Measurements from ENCODE around the gene RAB24.

RAB24 gene

GRCh38 chr5:177325868-177326381 lies 22.4 kb upstream of the RAB24 start:
- H3K4me1 Mint-ChIP-seq (ENCODE audit: low read depth): peaks cover 27% of the 10 kb centered on the region
- H3K27me3 Mint-ChIP-seq: no peaks in the 10 kb centered on the region
- peaks cover 21% of the 10 kb centered on the region for H3K36me3 Mint-ChIP-seq (ENCODE audit: low read depth)
- H3K27ac Mint-ChIP-seq: no peak overlapping the region
- no peak overlapping the region for H3K4me3 Mint-ChIP-seq
- no peaks in the 10 kb centered on the region for H3K9me3 Mint-ChIP-seq

GRCh38 chr5:177320879-177321278 lies 17.4 kb upstream of the RAB24 start:
- Mint-ChIP-seq H3K9me3 (no peaks in the 10 kb centered on the region), H3K27me3 (no peaks in the 10 kb centered on the region), H3K27ac (no peak overlapping the region), H3K4me3 (no peak overlapping the region), H3K36me3 (ENCODE audit: low read depth) (peaks cover 17% of the 10 kb centered on the region), H3K4me1 (ENCODE audit: low read depth) (peaks cover 27% of the 10 kb centered on the region)

GRCh38 chr5:177319913-177320588 lies 16.5 kb upstream of the RAB24 start:
- peaks cover 17% of the 10 kb centered on the region for H3K36me3 Mint-ChIP-seq (ENCODE audit: low read depth)
- H3K4me3 Mint-ChIP-seq: no peak overlapping the region
- no peak overlapping the region for H3K27ac Mint-ChIP-seq
- peaks cover 24% of the 10 kb centered on the region for H3K4me1 Mint-ChIP-seq (ENCODE audit: low read depth)
- H3K9me3 Mint-ChIP-seq: no peaks in the 10 kb centered on the region
- H3K27me3 Mint-ChIP-seq: no peaks in the 10 kb centered on the region

DNA sequence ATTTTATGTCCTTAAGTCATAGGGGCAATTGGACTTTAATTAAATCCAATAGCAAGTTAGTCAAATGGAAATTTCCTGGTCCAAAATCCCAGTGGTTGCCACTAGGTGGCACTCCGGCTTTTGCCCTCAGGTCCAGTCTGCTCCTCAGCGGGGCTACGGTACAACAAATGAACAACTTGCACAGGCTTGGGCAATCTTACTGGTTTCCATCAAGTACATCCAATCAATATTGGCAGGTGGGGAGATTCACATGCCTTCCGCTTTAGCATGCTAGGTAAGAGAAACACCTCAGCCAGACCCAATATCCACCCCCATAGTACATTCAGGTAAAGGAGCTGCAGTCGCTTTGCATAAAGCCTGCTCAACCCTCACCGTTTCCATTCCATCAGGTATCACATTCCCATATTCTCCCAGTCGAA lies 14.4 kb upstream of the RAB24 start:
- Mint-ChIP-seq H3K4me3 (no peak overlapping the region), H3K4me1 (ENCODE audit: low read depth) (peaks cover 19% of the 10 kb centered on the region), H3K27ac (no peak overlapping the region), H3K9me3 (no peaks in the 10 kb centered on the region), H3K27me3 (no peaks in the 10 kb centered on the region), H3K36me3 (ENCODE audit: low read depth) (peaks cover 9% of the 10 kb centered on the region)

GRCh38 chr5:177316005-177316404 lies 12.5 kb upstream of the RAB24 start:
- peaks cover 4% of the 10 kb centered on the region for H3K36me3 Mint-ChIP-seq (ENCODE audit: low read depth)
- peaks cover 29% of the 10 kb centered on the region for H3K4me1 Mint-ChIP-seq (ENCODE audit: low read depth)
- no peaks in the 10 kb centered on the region for H3K9me3 Mint-ChIP-seq
- no peak overlapping the region for H3K27ac Mint-ChIP-seq
- H3K4me3 Mint-ChIP-seq: no peak overlapping the region
- no peaks in the 10 kb centered on the region for H3K27me3 Mint-ChIP-seq

DNA sequence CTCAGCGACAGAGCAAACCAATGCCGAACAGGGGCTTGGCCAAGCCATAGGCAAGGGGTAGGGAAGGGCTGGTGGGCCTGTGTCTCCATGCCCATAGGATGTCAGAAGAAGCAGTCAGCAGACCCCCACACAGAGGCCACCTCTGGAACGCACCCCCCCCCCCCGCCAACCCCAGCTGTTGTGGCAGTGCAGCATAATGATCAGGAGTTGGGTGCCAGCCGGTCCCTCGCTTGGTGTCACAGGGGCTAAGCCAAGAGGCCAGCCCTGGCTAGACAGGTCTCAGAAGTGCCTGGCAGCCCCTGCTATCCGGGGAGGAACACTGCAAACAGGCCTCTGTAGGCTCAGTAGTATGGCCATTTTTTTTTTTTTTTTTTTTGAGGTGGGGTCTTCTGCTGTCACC lies 11.9 kb upstream of the RAB24 start:
- H3K27ac Mint-ChIP-seq: no peak overlapping the region
- H3K4me3 Mint-ChIP-seq: no peak overlapping the region
- peaks cover 4% of the 10 kb centered on the region for H3K36me3 Mint-ChIP-seq (ENCODE audit: low read depth)
- no peaks in the 10 kb centered on the region for H3K9me3 Mint-ChIP-seq
- peaks cover 33% of the 10 kb centered on the region for H3K4me1 Mint-ChIP-seq (ENCODE audit: low read depth)
- no peaks in the 10 kb centered on the region for H3K27me3 Mint-ChIP-seq

DNA sequence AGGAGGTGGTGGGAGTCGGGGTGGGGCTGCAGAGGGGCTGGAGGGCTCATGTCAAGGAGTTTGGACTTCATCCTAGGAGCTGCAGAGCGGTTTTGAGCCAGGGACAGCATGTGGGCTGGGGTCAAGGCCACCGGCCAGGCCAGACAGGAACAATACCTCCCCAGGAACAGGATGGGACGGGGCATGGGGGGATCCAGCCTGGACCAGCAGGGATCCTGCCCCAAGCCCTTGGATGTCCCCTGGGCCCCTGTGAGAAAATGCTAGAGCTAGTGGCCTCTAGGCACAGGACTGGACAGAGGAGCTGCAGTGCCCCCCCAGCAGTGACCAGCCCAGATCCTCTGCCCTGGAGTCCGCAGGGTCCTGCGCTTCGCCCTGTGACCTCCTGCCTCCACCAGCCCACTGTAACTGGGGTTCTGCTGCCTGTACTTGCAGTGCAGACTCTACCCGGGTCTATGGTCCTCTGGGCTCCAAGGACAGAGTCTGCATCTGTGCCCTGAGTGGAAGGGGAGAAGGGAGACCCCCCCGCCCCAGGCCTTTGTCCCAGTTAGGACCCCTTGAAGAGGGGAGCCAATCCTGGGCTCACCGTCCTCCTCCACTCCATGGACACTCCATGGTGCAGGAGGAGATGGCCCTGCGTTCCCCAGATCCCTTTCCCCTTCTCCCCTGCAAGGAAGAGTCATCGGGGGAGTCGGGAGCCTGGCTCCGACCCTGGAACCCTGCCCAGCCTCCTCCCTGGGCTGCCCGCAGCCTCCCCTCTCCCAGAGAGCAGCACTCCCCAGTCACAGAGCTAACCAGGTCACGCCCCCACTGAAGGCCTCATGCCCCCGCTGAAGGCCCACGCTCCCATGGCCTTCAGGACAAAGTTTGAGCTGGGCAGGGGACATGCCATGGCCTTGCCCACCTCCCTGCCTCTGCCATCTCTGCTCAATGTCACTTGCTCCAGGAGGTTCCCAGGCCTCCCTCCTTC lies 11.1 kb upstream of the RAB24 start:
- H3K9me3 Mint-ChIP-seq: no peaks in the 10 kb centered on the region
- no peak overlapping the region for H3K4me3 Mint-ChIP-seq
- H3K27me3 Mint-ChIP-seq: no peaks in the 10 kb centered on the region
- peaks cover 30% of the 10 kb centered on the region for H3K4me1 Mint-ChIP-seq (ENCODE audit: low read depth)
- H3K27ac Mint-ChIP-seq: no peak overlapping the region
- peaks cover 4% of the 10 kb centered on the region for H3K36me3 Mint-ChIP-seq (ENCODE audit: low read depth)

- no peak overlapping the region for H3K27ac Mint-ChIP-seq
- H3K4me3 Mint-ChIP-seq: peak overlapping the region; percentile 89
- no peaks in the 10 kb centered on the region for H3K27me3 Mint-ChIP-seq
- H3K4me1 Mint-ChIP-seq (ENCODE audit: low read depth): peaks cover 31% of the 10 kb centered on the region
- H3K9me3 Mint-ChIP-seq: no peaks in the 10 kb centered on the region
- peaks cover 4% of the 10 kb centered on the region for H3K36me3 Mint-ChIP-seq (ENCODE audit: low read depth)
Observed at GRCh38 chr5:177313561-177314259, 10.2 kb upstream of the RAB24 start.

DNA sequence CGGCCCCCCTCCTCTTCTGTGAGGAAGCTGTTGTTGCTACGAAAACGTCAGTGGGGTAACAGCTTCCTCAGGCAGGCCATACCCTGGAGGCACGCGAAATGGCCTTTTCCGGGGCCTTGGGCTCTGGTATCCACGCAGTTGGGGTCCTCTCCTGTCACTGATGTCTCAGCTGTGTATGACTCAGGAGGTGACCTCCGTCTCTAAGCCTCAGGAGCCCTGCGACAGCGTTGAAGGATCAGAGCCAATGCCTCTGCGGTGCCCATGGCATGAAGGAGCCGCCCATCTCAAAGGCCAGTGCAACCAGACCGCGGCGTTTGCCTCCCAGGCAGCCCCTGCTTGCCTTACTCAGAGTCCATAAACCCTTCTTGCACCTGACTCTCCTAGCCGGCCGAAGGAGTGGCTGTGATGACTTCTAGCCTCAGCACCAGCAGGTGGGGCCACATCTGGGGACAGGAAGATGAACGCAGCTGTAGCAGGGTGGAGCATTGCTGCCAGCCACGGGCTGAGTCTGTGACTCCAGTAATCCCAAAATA lies 9.2 kb upstream of the RAB24 start:
- Mint-ChIP-seq H3K9me3 (no peaks in the 10 kb centered on the region), H3K36me3 (ENCODE audit: low read depth) (peaks cover 4% of the 10 kb centered on the region), H3K4me3 (peak overlapping the region; percentile 89), H3K27me3 (no peaks in the 10 kb centered on the region), H3K27ac (peak overlapping the region; percentile 89), H3K4me1 (ENCODE audit: low read depth) (peaks cover 28% of the 10 kb centered on the region)

- Mint-ChIP-seq H3K27me3 (no peaks in the 10 kb centered on the region), H3K36me3 (ENCODE audit: low read depth) (peaks cover 5% of the 10 kb centered on the region), H3K4me3 (peak within 1 kb of the TSS; percentile 89), H3K4me1 (ENCODE audit: low read depth) (peaks cover 30% of the 10 kb centered on the region), H3K27ac (peak within 1 kb of the TSS; percentile 89), H3K9me3 (no peaks in the 10 kb centered on the region)
Observed at GRCh38 chr5:177311723-177312648, 8.5 kb upstream of the RAB24 start, which contains the start of gene MXD3. TSS of gene MXD3 (minus strand) at chr5:177311898. CDS start at chr5:177311830, 68 bp downstream.

DNA sequence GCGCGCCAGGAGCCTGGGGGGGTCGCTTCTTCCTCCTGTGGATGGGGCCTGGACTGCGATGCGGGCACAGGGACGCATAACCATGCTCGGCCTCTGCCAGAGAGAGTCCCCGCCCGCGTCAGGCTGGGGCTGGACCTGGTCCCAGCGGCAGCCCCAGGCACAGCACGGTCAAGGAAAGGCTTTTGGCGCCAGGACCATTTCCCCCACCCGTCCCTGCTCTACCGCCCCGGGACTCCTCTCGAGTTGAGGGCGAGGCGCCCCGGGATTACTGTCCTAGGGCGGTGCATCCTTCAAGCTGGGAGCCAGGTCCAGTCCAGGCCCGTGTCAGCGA lies 7.8 kb upstream of the RAB24 start:
- Mint-ChIP-seq H3K36me3 (ENCODE audit: low read depth) (peaks cover 11% of the 10 kb centered on the region), H3K4me3 (peak overlapping the region; percentile 89), H3K9me3 (no peaks in the 10 kb centered on the region), H3K27ac (no peak overlapping the region), H3K4me1 (ENCODE audit: low read depth) (peaks cover 35% of the 10 kb centered on the region), H3K27me3 (no peaks in the 10 kb centered on the region)

- Mint-ChIP-seq H3K27ac (peak overlapping the region; percentile 83), H3K4me3 (peak overlapping the region; percentile 89), H3K9me3 (no peaks in the 10 kb centered on the region), H3K27me3 (no peaks in the 10 kb centered on the region), H3K4me1 (ENCODE audit: low read depth) (peaks cover 36% of the 10 kb centered on the region), H3K36me3 (ENCODE audit: low read depth) (peaks cover 13% of the 10 kb centered on the region)
Observed at GRCh38 chr5:177310757-177311391, 7.4 kb upstream of the RAB24 start.

- no peak overlapping the region for H3K27ac Mint-ChIP-seq
- H3K4me3 Mint-ChIP-seq: peak overlapping the region; percentile 89
Observed at GRCh38 chr5:177310332-177310731, 6.8 kb upstream of the RAB24 start.

More at GRCh38 chr5:177310332-177310731, 6.8 kb upstream of the RAB24 start:
- no peaks in the 10 kb centered on the region for H3K27me3 Mint-ChIP-seq
- H3K9me3 Mint-ChIP-seq: no peaks in the 10 kb centered on the region
- H3K4me1 Mint-ChIP-seq (ENCODE audit: low read depth): peaks cover 42% of the 10 kb centered on the region
- H3K36me3 Mint-ChIP-seq (ENCODE audit: low read depth): peaks cover 18% of the 10 kb centered on the region
